GM18511 (cell line): ENCODE measurements around the gene ZDHHC21.

Experiments used
- ATAC-seq: cut with Tn5 transposase; IDR thresholded peaks from one replicate; pipeline ENCODE4 v1.9.1; 2021; ENCODE audit warnings: mild to moderate bottlenecking, moderate library complexity; ENCODE audit not compliant: unreplicated experiment

Gene ZDHHC21

DNA sequence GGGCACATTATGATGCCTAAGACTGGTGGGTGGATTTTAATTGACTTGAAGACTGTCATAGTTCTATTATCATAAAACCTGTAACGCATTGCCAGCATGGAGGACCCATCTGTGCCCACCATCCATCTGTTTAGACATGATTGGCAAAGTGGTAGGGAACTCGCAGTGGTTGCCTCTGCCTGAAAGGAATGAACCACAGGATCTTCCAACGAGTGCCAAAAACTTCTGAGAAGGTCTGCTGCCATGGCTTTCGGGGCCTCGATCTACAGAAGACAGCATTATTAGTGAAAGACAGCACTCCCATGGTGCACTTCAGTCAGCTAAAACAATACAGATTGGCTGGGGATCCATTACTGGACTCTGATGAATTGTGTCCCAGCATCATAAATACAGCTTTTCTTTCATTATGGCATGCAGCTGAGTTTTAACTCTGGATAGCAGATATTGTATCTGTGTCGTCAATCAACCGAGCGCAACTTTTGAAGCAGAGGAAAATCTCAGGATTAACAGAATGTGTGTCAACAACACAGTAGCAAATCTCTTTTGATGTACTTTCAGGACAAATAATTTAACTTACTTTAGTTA lies 74.3 kb downstream of the ZDHHC21 start:
- no peak for ATAC-seq

DNA sequence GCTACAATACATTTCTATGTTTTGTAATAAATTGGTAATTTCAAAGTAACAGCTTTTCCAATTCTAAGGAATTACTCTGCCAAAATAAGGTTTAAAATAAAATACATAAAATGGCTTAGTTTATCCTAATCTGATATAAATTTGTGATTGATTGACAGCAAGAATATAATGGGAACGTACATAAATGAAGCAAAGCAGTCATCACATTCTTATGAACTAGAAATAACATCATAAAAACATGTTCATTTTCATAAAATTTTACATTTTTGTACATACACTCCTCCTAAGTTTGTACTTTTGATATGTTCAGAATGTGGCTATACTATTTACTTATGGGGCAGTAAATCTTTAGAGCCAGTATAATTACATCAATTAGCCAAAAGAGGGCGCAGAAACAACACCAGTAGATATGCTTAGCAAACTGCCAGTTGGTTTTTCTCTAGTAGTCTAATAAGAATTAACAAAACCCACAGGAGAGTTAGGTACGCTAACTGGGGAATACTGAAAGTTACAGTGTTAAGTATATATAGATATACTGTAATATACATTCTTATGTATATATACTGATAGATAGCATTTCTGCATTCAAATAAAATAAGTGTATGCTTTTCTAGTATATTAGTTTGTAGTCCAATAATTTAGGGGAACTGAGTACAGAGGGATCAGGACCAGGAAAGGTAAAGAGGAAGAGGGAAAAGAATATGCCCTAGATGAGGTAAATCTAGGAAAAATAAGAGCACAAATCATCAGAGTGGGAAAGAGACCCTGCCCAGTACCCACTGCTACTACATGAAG lies 76.8 kb downstream of the ZDHHC21 start:
- ATAC-seq = peak; percentile 90

DNA sequence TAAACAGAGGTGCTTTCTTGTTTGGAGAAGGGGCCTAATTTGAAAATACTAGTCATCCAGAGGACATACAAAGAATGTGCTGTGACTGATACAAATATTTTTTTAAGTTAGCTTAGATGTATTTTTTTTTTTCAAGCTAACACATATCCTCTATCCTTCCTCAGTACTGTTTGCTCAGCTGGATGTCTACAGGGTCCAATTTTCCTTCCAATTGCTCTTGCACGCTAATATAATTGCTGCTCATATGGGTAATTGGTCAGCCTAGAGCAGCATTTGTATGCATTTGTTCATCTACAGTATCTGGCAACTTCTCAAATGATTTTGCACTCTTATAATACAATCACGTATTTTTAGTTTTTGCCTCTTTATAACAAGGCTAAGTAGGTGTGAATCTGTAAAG lies 84.7 kb downstream of the ZDHHC21 start:
- no peak for ATAC-seq

GRCh38 chr9:14597171-14597799 lies 95.9 kb downstream of the ZDHHC21 start:
- no peak for ATAC-seq

DNA sequence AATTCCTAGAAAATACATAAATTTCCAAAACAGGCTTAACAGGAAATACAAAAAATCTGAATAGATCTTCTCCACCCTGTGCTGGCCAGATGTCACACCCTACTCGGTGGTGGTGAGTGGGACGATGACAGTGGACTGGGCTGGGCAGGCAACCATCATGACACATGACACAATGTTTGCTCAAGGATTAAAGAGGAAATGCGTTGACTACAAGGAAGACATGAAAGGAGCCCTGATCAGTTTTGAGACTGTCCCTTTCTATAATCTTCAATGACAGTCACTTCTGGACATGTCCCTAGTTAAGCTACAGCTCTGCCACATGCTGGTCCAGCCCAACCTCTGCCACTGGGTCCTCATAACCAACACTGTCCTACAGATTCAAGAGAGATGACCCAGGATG lies 99.8 kb downstream of the ZDHHC21 start:
- no peak for ATAC-seq

DNA sequence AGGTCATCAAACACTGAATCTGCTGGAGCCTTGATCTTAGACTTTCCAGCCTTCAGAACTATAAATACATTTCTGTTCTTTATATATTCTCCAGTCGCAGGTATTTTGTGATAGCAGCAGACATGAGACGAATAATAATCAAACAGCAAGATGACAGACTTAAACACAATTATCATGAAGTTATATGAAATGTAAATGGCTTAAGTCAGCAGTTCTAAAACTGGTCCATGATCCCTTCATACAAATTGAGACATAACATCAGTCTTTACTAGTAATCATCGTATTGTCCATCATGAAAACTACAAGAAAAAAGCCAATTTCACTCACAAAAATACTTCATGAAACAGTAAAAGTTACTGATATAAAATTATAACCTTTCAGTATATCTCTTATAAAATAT lies 101.8 kb downstream of the ZDHHC21 start:
- no peak for ATAC-seq

DNA sequence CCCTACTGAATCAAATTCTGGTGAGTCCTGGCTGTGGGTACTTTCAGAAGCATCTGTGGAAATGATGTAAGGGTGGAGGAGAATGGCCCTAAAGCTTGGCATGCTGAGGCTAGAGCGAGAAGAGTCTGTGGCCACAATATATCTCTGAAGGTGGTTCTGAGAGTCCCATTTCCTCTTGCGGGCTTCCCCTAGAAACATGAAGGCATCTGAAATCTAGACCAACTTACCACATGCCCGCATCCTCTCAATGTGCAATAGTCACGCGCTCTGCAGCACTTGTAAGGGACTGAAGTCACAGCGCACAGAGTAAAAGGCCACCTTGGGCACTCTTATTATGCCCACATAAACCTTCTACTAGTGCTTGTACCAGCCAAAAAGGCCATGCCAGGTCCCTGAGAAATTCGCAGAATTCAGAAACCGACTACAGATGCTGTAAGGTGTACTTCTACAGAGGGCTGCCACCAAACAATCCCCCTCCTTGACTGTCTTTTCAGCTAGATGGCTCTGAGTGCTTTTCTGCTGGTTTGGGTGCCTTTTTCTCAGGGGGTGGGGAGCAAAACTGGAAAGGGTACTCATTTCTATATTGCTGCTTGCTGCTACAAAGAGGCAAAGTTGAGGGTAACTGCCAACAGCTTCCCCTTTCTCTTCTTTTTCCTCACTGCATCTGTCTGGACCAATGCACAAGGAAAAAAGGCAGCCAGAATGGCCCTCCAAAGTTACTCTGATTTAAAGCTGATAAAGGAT lies 107.3 kb downstream of the ZDHHC21 start:
- ATAC-seq = peak; percentile 98

DNA sequence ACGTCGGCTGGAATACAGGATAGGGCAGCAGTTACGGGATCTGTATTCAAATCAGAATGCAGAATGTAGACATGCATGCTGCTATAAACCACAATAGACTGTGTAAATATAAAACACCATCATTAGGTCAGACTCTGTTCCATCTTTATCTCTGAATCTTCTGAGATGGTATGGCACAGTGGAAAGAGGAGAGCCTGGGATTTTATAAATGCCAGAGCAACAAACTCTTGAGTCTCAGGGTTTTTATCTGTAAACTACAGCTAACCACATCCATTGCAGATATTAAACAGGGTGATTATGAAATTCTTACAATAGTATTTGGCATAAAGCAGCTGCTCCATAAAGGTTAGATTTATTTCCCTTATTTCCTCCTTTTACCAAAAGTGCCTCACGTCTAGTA lies 108.7 kb downstream of the ZDHHC21 start:
- ATAC-seq = no peak

- no peak for ATAC-seq
These were observed 115.2 kb downstream of the ZDHHC21 start for GRCh38 chr9:14578030-14578429.

- no peak for ATAC-seq
These were observed 119.1 kb downstream of the ZDHHC21 start for GRCh38 chr9:14574173-14574572.

- no peak for ATAC-seq
These were observed 119.9 kb downstream of the ZDHHC21 start for GRCh38 chr9:14573319-14573718.

GRCh38 chr9:14565352-14566016 lies 127.7 kb downstream of the ZDHHC21 start:
- ATAC-seq = no peak

DNA sequence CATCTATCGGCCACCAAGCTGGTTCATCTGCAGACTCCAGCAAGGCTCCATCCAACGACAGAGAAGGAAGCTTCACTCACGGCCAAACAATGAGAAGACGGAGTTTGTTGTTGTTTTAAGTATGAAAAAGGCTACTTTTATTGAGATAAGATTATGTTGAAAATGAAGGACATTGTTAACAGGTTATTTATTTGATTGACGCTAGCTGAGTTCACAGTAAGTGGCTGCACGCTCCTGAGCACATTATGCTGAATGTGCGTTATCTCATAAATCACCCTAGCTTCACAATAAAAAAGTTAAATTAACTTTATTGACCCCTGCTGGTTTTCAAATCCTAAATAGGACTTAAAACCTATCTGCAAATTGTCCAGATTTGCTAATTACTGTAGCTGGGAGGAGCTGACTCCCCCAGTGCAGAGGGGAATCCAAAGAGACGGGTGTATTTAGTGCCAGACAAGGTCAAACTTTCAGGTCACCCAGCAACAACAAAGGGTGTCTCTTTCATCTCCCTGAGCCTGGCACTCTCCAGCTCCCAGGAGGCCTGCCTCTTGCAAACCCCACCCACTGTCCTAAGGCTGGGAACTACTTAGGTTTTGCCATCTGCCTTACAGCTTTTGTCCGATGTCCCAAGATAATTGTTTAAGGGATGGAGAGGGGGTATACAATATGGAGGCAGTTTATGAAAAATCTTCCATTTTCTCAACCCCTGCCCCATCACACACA lies 129.2 kb downstream of the ZDHHC21 start:
- no peak for ATAC-seq

DNA sequence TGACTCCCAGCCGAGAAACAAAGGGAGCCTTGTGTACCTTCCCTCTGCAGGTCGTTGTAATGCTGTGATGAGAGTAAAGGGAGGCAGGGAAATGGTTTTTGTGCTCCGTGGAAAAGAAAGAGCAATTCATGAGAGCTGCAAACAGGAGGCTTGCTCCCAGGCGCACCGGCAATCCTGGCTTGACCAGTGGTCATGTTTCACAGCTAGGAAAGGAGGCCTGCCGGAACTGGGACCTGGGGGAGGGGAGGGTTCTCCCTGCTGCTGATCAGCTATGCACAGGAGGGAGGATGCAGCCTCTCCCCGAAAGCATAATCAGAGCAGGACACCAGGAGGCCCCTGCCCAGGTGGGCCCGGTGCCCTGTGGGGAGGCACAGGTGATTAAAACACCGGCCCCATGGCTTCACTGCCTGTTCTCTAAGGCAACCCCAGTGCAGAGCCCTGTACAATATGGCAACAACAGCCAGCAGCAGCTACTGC lies 131.3 kb downstream of the ZDHHC21 start:
- no peak for ATAC-seq
